HEK293T (cell line): ENCODE data around the gene LCMT1.
"Not testable (repeated sequence)": the region's sequence is repeated elsewhere in the genome, so short reads cannot be mapped to it uniquely, and the experiment has no call there.

Experiments used
- CTCF ChIA-PET: fragments of 350-600 bp; formaldehyde crosslinking; extraction: SDS; loops from one replicate; lab custom pipeline; 2021; ENCODE audit warnings: antibody characterized with exemption, inconsistent platforms; lab: Yijun Ruan, JAX
- POLR2A ChIA-PET: fragments of 350-600 bp; formaldehyde crosslinking; extraction: SDS; loops from one replicate; lab custom pipeline; 2020; ENCODE audit warnings: antibody characterized with exemption, inconsistent platforms; lab: Yijun Ruan, JAX
- DNase-seq: peaks from one replicate; pipeline ENCODE4 v3.0.0; 2012; ENCODE audit warnings: mixed read lengths; ENCODE audit errors: extremely low spot score
- ARNT ChIP-seq: fragments of 450-650 bp; IDR thresholded peaks from 2 replicates; pipeline ENCODE4 v1.6.1; 2017; ENCODE audit warnings: mild to moderate bottlenecking
- BHLHE40 ChIP-seq: fragments of 450-650 bp; IDR thresholded peaks from 2 replicates; pipeline ENCODE4 v1.6.1; 2016; ENCODE audit warnings: mild to moderate bottlenecking, moderate library complexity, borderline replicate concordance
- CTBP1 ChIP-seq: fragments of 450-650 bp; IDR thresholded peaks from 2 replicates; pipeline ENCODE4 v1.6.1; 2016; ENCODE audit warnings: borderline replicate concordance
- ELF4 ChIP-seq: fragments of 450-650 bp; IDR thresholded peaks from 2 replicates; pipeline ENCODE4 v1.6.1; 2017; ENCODE audit warnings: antibody characterized with exemption
- FOXA1 ChIP-seq: fragments of 450-650 bp; IDR thresholded peaks from 2 replicates; pipeline ENCODE4 v1.6.1; 2016; ENCODE audit warnings: mild to moderate bottlenecking
- FOXK2 ChIP-seq: fragments of 450-650 bp; IDR thresholded peaks from 2 replicates; pipeline ENCODE4 v1.6.1; 2016; ENCODE audit warnings: mild to moderate bottlenecking
- FOXM1 ChIP-seq: fragments of 450-650 bp; IDR thresholded peaks from 2 replicates; pipeline ENCODE4 v1.6.1; 2017; ENCODE audit warnings: mild to moderate bottlenecking, borderline replicate concordance
- HDGF ChIP-seq: fragments of 450-650 bp; IDR thresholded peaks from 2 replicates; pipeline ENCODE4 v1.6.1; 2017; ENCODE audit warnings: antibody characterized with exemption, borderline replicate concordance
- L3MBTL2 ChIP-seq: fragments of 450-650 bp; conservative IDR thresholded peaks from 2 replicates; pipeline ENCODE4 v1.6.1; 2016; ENCODE audit warnings: mild to moderate bottlenecking
- LEF1 ChIP-seq: fragments of 450-650 bp; IDR thresholded peaks from 2 replicates; pipeline ENCODE4 v1.6.1; 2017; ENCODE audit warnings: mild to moderate bottlenecking, borderline replicate concordance
- NFRKB ChIP-seq: fragments of 450-650 bp; IDR thresholded peaks from 2 replicates; pipeline ENCODE4 v1.6.1; 2016; ENCODE audit warnings: mild to moderate bottlenecking, moderate library complexity
- PKNOX1 ChIP-seq: fragments of 450-650 bp; IDR thresholded peaks from 2 replicates; pipeline ENCODE4 v1.6.1; 2016
- SP1 ChIP-seq: fragments of 450-650 bp; IDR thresholded peaks from 2 replicates; pipeline ENCODE4 v1.6.1; 2017
- SUZ12 ChIP-seq: fragments of 450-650 bp; IDR thresholded peaks from 2 replicates; pipeline ENCODE4 v1.6.1; 2016; ENCODE audit warnings: mild to moderate bottlenecking
- TARDBP ChIP-seq: fragments of 450-650 bp; IDR thresholded peaks from 2 replicates; pipeline ENCODE4 v1.6.1; 2016
- ZNF384 ChIP-seq: fragments of 450-650 bp; IDR thresholded peaks from 2 replicates; pipeline ENCODE4 v1.6.1; 2016

LCMT1 gene

GRCh38 chr16:25177512-25177830 is 65.9 kb downstream of the LCMT1 start:
- CTCF ChIA-PET = no interaction called here
- DNase-seq = no peak
- POLR2A ChIA-PET = no interaction called here
- no peak for TF ChIP-seq SP1
- no peak for TF ChIP-seq FOXA1
- no peak for TF ChIP-seq FOXM1
- TF ChIP-seq ARNT = no peak
- no peak for TF ChIP-seq ELF4

- CTCF ChIA-PET = no interaction called here
- no peak for DNase-seq
- POLR2A ChIA-PET = no interaction called here
- TF ChIP-seq FOXK2 (no peak), CTBP1 (no peak), FOXA1 (no peak), L3MBTL2 (no peak)
These were observed 66.5 kb downstream of the LCMT1 start for GRCh38 chr16:25177831-25178688.

GRCh38 chr16:25181236-25181635 is 69.7 kb downstream of the LCMT1 start:
- DNase-seq, CTCF ChIA-PET, POLR2A ChIA-PET: not testable (repeated sequence)

GRCh38 chr16:25184771-25185170 is 73.2 kb downstream of the LCMT1 start:
- CTCF ChIA-PET = no interaction called here
- DNase-seq = no peak
- TF ChIP-seq TARDBP = no peak
- no peak for TF ChIP-seq HDGF
- TF ChIP-seq FOXM1 = no peak
- TF ChIP-seq CTBP1 = no peak
- TF ChIP-seq FOXK2 = no peak
- no peak for TF ChIP-seq SP1
- no peak for TF ChIP-seq ZNF384
- no peak for TF ChIP-seq L3MBTL2
- TF ChIP-seq ARNT = no peak
- TF ChIP-seq PKNOX1 = no peak
- TF ChIP-seq NFRKB = no peak
- POLR2A ChIA-PET = no interaction called here

GRCh38 chr16:25187491-25187795 is 75.9 kb downstream of the LCMT1 start:
- ChIA-PET POLR2A (no interaction called here), CTCF (no interaction called here)
- TF ChIP-seq ELF4 = no peak
- no peak for TF ChIP-seq L3MBTL2
- no peak for TF ChIP-seq PKNOX1
- TF ChIP-seq SP1 = no peak
- TF ChIP-seq ARNT = no peak
- TF ChIP-seq TARDBP = no peak
- TF ChIP-seq ZNF384 = no peak
- no peak for TF ChIP-seq SUZ12
- no peak for TF ChIP-seq BHLHE40
- TF ChIP-seq FOXA1 = no peak
- no peak for TF ChIP-seq FOXK2
- no peak for TF ChIP-seq HDGF
- no peak for TF ChIP-seq CTBP1
- no peak for TF ChIP-seq NFRKB
- no peak for TF ChIP-seq FOXM1
- no peak for TF ChIP-seq LEF1
- DNase-seq = no peak

GRCh38 chr16:25189305-25189704 is 77.8 kb downstream of the LCMT1 start:
- POLR2A ChIA-PET = no interaction called here
- TF ChIP-seq FOXM1 (no peak), SP1 (no peak), HDGF (no peak), PKNOX1 (no peak), FOXK2 (no peak)
- DNase-seq = no peak
- CTCF ChIA-PET = no interaction called here

- POLR2A ChIA-PET = no interaction called here
- CTCF ChIA-PET = interaction anchor here (1.1 kb wide), 1 partner anchor 33 kb away, joined by 4 read pairs; no protein-coding TSS in a partner anchor
- no peak for TF ChIP-seq SP1
- no peak for TF ChIP-seq FOXM1
- TF ChIP-seq ZNF384 = no peak
- no peak for TF ChIP-seq BHLHE40
- no peak for TF ChIP-seq CTBP1
- TF ChIP-seq PKNOX1 = no peak
- no peak for DNase-seq
These were observed 80.6 kb downstream of the LCMT1 start for GRCh38 chr16:25192096-25192495.
